ENCODE measurements around the gene CACNA1C. TPM values are rescaled to one million over a fixed set of nuclear protein-coding genes. Genes with fewer than 3 reads are reported as not detected.

CACNA1C gene
- total and polyA plus RNA-seq, 2 donors from 2014 or later: 1.6 to 17.4 TPM

- no peak overlapping the region for H3K9ac ChIP-seq (ENCODE audit: low read length in 3 of 3)
- H3K36me3 ChIP-seq (ENCODE audit: control insufficient read depth in 2 of 3, insufficient read depth in 3 of 3, low read length in 3 of 3): no peaks in the 10 kb centered on the region
- no peak overlapping the region for H3K27ac ChIP-seq (ENCODE audit: low read depth in 2 of 2, low read length in 2 of 2)
- no peak for TF ChIP-seq CTCF (IDR thresholded peaks at IDR 0.05; ENCODE audit: borderline replicate concordance, extremely low read depth, insufficient read depth)
- no peak overlapping the region for H3K4me3 ChIP-seq (ENCODE audit: low read length in 3 of 3)
- no peaks in the 10 kb centered on the region for H3K27me3 ChIP-seq (ENCODE audit: control insufficient read depth, insufficient read depth, low read length)
- intact Hi-C loops (cut with DNase I): no loop called here
- DNase-seq: no peak
- H3K9me3 ChIP-seq (ENCODE audit: control insufficient read depth in 2 of 3, insufficient read depth in 1 of 3, low read length in 3 of 3): no peaks in the 10 kb centered on the region
- no peak for FAIRE-seq
- H3K4me1 ChIP-seq (ENCODE audit: control insufficient read depth in 2 of 3, insufficient read depth in 2 of 3, low read depth in 1 of 3, low read length in 3 of 3): no peaks in the 10 kb centered on the region
Observed at GRCh38 chr12:2401040-2401439, 348.3 kb downstream of the CACNA1C start.

- TF ChIP-seq CTCF (IDR thresholded peaks at IDR 0.05; ENCODE audit: borderline replicate concordance, extremely low read depth, insufficient read depth): no peak
- Histone ChIP-seq H3K9ac (ENCODE audit: low read length in 3 of 3) (no peak overlapping the region), H3K27me3 (ENCODE audit: control insufficient read depth, insufficient read depth, low read length) (no peaks in the 10 kb centered on the region), H3K27ac (ENCODE audit: low read depth in 2 of 2, low read length in 2 of 2) (peak overlapping the region in 1 of 2 donors; percentile 15), H3K36me3 (ENCODE audit: control insufficient read depth in 2 of 3, insufficient read depth in 3 of 3, low read length in 3 of 3) (no peaks in the 10 kb centered on the region), H3K4me3 (ENCODE audit: low read length in 3 of 3) (no peak overlapping the region), H3K9me3 (ENCODE audit: control insufficient read depth in 2 of 3, insufficient read depth in 1 of 3, low read length in 3 of 3) (no peaks in the 10 kb centered on the region), H3K4me1 (ENCODE audit: control insufficient read depth in 2 of 3, insufficient read depth in 2 of 3, low read depth in 1 of 3, low read length in 3 of 3) (no peaks in the 10 kb centered on the region)
- no peak for FAIRE-seq
- DNase-seq: no peak
- intact Hi-C loops (cut with DNase I): no loop called here
Observed at GRCh38 chr12:2402073-2402579, 349.3 kb downstream of the CACNA1C start.

- no peaks in the 10 kb centered on the region for H3K4me1 ChIP-seq (ENCODE audit: control insufficient read depth in 2 of 3, insufficient read depth in 2 of 3, low read depth in 1 of 3, low read length in 3 of 3)
- H3K9me3 ChIP-seq (ENCODE audit: control insufficient read depth in 2 of 3, insufficient read depth in 1 of 3, low read length in 3 of 3): no peaks in the 10 kb centered on the region
- no peak for DNase-seq
- FAIRE-seq: no peak
- no peak overlapping the region for H3K4me3 ChIP-seq (ENCODE audit: low read length in 3 of 3)
- intact Hi-C loops (cut with DNase I): no loop called here
- no peak for TF ChIP-seq CTCF (IDR thresholded peaks at IDR 0.05; ENCODE audit: borderline replicate concordance, extremely low read depth, insufficient read depth)
- no peaks in the 10 kb centered on the region for H3K27me3 ChIP-seq (ENCODE audit: control insufficient read depth, insufficient read depth, low read length)
- H3K27ac ChIP-seq (ENCODE audit: low read depth in 2 of 2, low read length in 2 of 2): no peak overlapping the region
- no peak overlapping the region for H3K9ac ChIP-seq (ENCODE audit: low read length in 3 of 3)
- H3K36me3 ChIP-seq (ENCODE audit: control insufficient read depth in 2 of 3, insufficient read depth in 3 of 3, low read length in 3 of 3): no peaks in the 10 kb centered on the region
Observed at GRCh38 chr12:2403221-2403976, 350.6 kb downstream of the CACNA1C start.
